ENCODE results near the gene SF3A2. TPM values are rescaled to one million over a fixed set of nuclear protein-coding genes. Genes with fewer than 3 reads are reported as not detected.

Gene SF3A2
- total and polyA plus RNA-seq, 2 experiments from 2014 or later = 67.7 to 128 TPM

GRCh38 chr19:2278459-2279158 lies 42.0 kb downstream of the SF3A2 start:
- Histone ChIP-seq H3K27ac (ENCODE audit: low read depth) (no peak overlapping the region), H3F3A (replicated peaks; ENCODE audit: low read depth) (peaks cover 16% of the 10 kb centered on the region; the same call in 1 of the 2 replicates), H3K9me2 (ENCODE audit: insufficient read depth) (no peaks in the 10 kb centered on the region), H3K79me2 (replicated peaks; ENCODE audit: insufficient read depth) (peaks cover 9% of the 10 kb centered on the region), H3K4me1 (ENCODE audit: insufficient read depth) (no peaks in the 10 kb centered on the region; the same call in 1 of the 2 replicates), H3K4me3 (no peak overlapping the region), H3K27me3 (ENCODE audit: insufficient read depth) (peaks cover 21% of the 10 kb centered on the region), H2AFZ (no peak overlapping the region), H4K20me1 (replicated peaks; ENCODE audit: insufficient read depth) (peaks cover 8% of the 10 kb centered on the region), H3K4me2 (no peak overlapping the region), H3K36me3 (ENCODE audit: insufficient read depth) (no peaks in the 10 kb centered on the region)
- no peak overlapping the region; the same call in 2 of the 3 replicates for H3K4me3 Mint-ChIP-seq
- H3K4me1 Mint-ChIP-seq = peaks cover 14% of the 10 kb centered on the region
- H3K27ac Mint-ChIP-seq = no peak overlapping the region
- ATAC-seq = no peak
- TF ChIP-seq, protein P1, sequence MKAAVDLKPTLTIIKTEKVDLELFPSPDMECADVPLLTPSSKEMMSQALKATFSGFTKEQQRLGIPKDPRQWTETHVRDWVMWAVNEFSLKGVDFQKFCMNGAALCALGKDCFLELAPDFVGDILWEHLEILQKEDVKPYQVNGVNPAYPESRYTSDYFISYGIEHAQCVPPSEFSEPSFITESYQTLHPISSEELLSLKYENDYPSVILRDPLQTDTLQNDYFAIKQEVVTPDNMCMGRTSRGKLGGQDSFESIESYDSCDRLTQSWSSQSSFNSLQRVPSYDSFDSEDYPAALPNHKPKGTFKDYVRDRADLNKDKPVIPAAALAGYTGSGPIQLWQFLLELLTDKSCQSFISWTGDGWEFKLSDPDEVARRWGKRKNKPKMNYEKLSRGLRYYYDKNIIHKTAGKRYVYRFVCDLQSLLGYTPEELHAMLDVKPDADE (IDR thresholded peaks at IDR 0.05) = no peak
- TF ChIP-seq, protein P2, sequence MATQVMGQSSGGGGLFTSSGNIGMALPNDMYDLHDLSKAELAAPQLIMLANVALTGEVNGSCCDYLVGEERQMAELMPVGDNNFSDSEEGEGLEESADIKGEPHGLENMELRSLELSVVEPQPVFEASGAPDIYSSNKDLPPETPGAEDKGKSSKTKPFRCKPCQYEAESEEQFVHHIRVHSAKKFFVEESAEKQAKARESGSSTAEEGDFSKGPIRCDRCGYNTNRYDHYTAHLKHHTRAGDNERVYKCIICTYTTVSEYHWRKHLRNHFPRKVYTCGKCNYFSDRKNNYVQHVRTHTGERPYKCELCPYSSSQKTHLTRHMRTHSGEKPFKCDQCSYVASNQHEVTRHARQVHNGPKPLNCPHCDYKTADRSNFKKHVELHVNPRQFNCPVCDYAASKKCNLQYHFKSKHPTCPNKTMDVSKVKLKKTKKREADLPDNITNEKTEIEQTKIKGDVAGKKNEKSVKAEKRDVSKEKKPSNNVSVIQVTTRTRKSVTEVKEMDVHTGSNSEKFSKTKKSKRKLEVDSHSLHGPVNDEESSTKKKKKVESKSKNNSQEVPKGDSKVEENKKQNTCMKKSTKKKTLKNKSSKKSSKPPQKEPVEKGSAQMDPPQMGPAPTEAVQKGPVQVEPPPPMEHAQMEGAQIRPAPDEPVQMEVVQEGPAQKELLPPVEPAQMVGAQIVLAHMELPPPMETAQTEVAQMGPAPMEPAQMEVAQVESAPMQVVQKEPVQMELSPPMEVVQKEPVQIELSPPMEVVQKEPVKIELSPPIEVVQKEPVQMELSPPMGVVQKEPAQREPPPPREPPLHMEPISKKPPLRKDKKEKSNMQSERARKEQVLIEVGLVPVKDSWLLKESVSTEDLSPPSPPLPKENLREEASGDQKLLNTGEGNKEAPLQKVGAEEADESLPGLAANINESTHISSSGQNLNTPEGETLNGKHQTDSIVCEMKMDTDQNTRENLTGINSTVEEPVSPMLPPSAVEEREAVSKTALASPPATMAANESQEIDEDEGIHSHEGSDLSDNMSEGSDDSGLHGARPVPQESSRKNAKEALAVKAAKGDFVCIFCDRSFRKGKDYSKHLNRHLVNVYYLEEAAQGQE (IDR thresholded peaks at IDR 0.05; ENCODE audit: unreplicated experiment) = no peak
- TF ChIP-seq STAT1 (IDR thresholded peaks at IDR 0.05; ENCODE audit: unreplicated experiment) (no peak), POLR2AphosphoS5 (IDR thresholded peaks at IDR 0.05; ENCODE audit: low read depth) (no peak), ZNF114 (CRISPR knock-in tag; IDR thresholded peaks at IDR 0.05) (no peak)
- peaks cover 7% of the 10 kb centered on the region; the same call in 2 of the 3 replicates for H3K9me3 Mint-ChIP-seq
- H3K36me3 Mint-ChIP-seq (ENCODE audit: low read depth) = peaks cover 12% of the 10 kb centered on the region
- H3K27me3 Mint-ChIP-seq (ENCODE audit: insufficient read depth, low read depth, poor library complexity) = peaks cover 23% of the 10 kb centered on the region
- no peak for DNase-seq (ENCODE audit: low spot score)

GRCh38 chr19:2280633-2281264 lies 44.1 kb downstream of the SF3A2 start:
- Histone ChIP-seq H4K20me1 (replicated peaks; ENCODE audit: insufficient read depth) (no peaks in the 10 kb centered on the region), H3K27me3 (ENCODE audit: insufficient read depth) (peaks cover 21% of the 10 kb centered on the region), H3K27ac (ENCODE audit: low read depth) (no peak overlapping the region), H3K4me3 (no peak overlapping the region), H3K36me3 (ENCODE audit: insufficient read depth) (no peaks in the 10 kb centered on the region), H2AFZ (no peak overlapping the region), H3K4me2 (no peak overlapping the region), H3K4me1 (ENCODE audit: insufficient read depth) (no peaks in the 10 kb centered on the region), H3K9me2 (ENCODE audit: insufficient read depth) (no peaks in the 10 kb centered on the region), H3K79me2 (replicated peaks; ENCODE audit: insufficient read depth) (no peaks in the 10 kb centered on the region), H3F3A (replicated peaks; ENCODE audit: low read depth) (0 out of 2 replicates have a peak, but pooled peaks cover 6% of the 10 kb centered on the region)
- peaks cover 15% of the 10 kb centered on the region for H3K27me3 Mint-ChIP-seq (ENCODE audit: insufficient read depth, low read depth, poor library complexity)
- no peak for DNase-seq (ENCODE audit: low spot score)
- ATAC-seq = no peak
- peaks cover 5% of the 10 kb centered on the region; the same call in 2 of the 3 replicates for H3K4me1 Mint-ChIP-seq
- H3K9me3 Mint-ChIP-seq = no peaks in the 10 kb centered on the region
- H3K4me3 Mint-ChIP-seq = no peak overlapping the region
- no peaks in the 10 kb centered on the region; the same call in 2 of the 3 replicates for H3K36me3 Mint-ChIP-seq (ENCODE audit: low read depth)
- no peak overlapping the region for H3K27ac Mint-ChIP-seq
- TF ChIP-seq, protein P3, sequence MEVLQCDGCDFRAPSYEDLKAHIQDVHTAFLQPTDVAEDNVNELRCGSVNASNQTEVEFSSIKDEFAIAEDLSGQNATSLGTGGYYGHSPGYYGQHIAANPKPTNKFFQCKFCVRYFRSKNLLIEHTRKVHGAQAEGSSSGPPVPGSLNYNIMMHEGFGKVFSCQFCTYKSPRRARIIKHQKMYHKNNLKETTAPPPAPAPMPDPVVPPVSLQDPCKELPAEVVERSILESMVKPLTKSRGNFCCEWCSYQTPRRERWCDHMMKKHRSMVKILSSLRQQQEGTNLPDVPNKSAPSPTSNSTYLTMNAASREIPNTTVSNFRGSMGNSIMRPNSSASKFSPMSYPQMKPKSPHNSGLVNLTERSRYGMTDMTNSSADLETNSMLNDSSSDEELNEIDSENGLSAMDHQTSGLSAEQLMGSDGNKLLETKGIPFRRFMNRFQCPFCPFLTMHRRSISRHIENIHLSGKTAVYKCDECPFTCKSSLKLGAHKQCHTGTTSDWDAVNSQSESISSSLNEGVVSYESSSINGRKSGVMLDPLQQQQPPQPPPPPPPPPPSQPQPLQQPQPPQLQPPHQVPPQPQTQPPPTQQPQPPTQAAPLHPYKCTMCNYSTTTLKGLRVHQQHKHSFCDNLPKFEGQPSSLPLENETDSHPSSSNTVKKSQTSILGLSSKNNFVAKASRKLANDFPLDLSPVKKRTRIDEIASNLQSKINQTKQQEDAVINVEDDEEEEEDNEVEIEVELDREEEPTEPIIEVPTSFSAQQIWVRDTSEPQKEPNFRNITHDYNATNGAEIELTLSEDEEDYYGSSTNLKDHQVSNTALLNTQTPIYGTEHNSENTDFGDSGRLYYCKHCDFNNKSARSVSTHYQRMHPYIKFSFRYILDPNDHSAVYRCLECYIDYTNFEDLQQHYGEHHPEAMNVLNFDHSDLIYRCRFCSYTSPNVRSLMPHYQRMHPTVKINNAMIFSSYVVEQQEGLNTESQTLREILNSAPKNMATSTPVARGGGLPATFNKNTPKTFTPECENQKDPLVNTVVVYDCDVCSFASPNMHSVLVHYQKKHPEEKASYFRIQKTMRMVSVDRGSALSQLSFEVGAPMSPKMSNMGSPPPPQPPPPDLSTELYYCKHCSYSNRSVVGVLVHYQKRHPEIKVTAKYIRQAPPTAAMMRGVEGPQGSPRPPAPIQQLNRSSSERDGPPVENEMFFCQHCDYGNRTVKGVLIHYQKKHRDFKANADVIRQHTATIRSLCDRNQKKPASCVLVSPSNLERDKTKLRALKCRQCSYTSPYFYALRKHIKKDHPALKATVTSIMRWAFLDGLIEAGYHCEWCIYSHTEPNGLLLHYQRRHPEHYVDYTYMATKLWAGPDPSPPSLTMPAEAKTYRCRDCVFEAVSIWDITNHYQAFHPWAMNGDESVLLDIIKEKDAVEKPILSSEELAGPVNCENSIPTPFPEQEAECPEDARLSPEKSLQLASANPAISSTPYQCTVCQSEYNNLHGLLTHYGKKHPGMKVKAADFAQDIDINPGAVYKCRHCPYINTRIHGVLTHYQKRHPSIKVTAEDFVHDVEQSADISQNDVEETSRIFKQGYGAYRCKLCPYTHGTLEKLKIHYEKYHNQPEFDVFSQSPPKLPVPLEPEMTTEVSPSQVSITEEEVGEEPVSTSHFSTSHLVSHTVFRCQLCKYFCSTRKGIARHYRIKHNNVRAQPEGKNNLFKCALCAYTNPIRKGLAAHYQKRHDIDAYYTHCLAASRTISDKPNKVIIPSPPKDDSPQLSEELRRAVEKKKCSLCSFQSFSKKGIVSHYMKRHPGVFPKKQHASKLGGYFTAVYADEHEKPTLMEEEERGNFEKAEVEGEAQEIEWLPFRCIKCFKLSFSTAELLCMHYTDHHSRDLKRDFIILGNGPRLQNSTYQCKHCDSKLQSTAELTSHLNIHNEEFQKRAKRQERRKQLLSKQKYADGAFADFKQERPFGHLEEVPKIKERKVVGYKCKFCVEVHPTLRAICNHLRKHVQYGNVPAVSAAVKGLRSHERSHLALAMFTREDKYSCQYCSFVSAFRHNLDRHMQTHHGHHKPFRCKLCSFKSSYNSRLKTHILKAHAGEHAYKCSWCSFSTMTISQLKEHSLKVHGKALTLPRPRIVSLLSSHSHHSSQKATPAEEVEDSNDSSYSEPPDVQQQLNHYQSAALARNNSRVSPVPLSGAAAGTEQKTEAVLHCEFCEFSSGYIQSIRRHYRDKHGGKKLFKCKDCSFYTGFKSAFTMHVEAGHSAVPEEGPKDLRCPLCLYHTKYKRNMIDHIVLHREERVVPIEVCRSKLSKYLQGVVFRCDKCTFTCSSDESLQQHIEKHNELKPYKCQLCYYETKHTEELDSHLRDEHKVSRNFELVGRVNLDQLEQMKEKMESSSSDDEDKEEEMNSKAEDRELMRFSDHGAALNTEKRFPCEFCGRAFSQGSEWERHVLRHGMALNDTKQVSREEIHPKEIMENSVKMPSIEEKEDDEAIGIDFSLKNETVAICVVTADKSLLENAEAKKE (CRISPR knock-in tag; IDR thresholded peaks at IDR 0.05) = no peak
- TF ChIP-seq STAT1 (IDR thresholded peaks at IDR 0.05; ENCODE audit: unreplicated experiment) (no peak), JUNB (IDR thresholded peaks at IDR 0.05; ENCODE audit: unreplicated experiment) (no peak), CREB1 (CRISPR knock-in tag; IDR thresholded peaks at IDR 0.05; ENCODE audit: low read depth) (no peak), EZH2phosphoT487 (IDR thresholded peaks at IDR 0.05; ENCODE audit: unreplicated experiment) (no peak), ZNF114 (CRISPR knock-in tag; IDR thresholded peaks at IDR 0.05) (no peak)

Data from GM23338 (cell line).